GM21529 (cell line): ENCODE measurements around the gene IPCEF1.

Experiments
- ATAC-seq: cut with Tn5 transposase; IDR thresholded peaks from one replicate; pipeline ENCODE4 v1.9.1; 2021; ENCODE audit not compliant: unreplicated experiment

Gene IPCEF1

GRCh38 chr6:154117485-154117884 is 239.1 kb downstream of the IPCEF1 start:
- ATAC-seq: no peak

GRCh38 chr6:154113392-154113791 is 243.2 kb downstream of the IPCEF1 start:
- no peak for ATAC-seq

- no peak for ATAC-seq
Measured at GRCh38 chr6:154112181-154112809, 244.3 kb downstream of the IPCEF1 start.

DNA sequence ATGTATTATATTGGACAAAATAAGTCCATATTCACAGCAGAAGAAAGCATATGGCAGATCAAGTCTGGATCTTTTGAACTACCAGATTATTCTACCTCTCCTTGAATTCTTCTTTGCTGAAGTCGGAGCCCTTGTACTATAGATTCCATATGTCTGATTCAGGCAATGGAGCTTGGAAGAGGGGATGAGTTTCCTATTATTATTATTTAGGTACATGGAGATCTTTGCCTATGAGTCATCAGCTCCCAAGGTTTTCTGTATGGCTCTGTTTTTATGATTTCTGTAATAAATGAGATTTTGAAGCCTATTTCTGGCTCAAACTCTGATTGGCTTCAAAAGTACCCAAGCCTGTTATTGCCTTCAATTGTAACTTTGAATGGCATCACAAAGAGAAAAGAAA is 245.6 kb downstream of the IPCEF1 start:
- no peak for ATAC-seq

- ATAC-seq: no peak
Measured at GRCh38 chr6:154106251-154106650, 250.4 kb downstream of the IPCEF1 start.
